Stimulated activated CD4-positive, alpha-beta T cell treated with anti-CD3 and anti-CD28 coated beads, Interleukin-1b, Interleukin-23, amount 100 ng/mL, for 1 hour (primary cell): ENCODE measurements around the gene KLHL3.

Experiments
- DNase-seq, 2 donors: peaks; one replicate each; pipeline ENCODE4 v3.0.0-alpha.2; 2020; ENCODE audit warnings: low read depth in 2 of 2

KLHL3 gene

GRCh38 chr5:137582218-137582617, 153.7 kb downstream of the KLHL3 start:
- DNase-seq = no peak

GRCh38 chr5:137581776-137582175, 154.1 kb downstream of the KLHL3 start:
- no peak for DNase-seq

GRCh38 chr5:137580030-137580429, 155.9 kb downstream of the KLHL3 start:
- DNase-seq = no peak

GRCh38 chr5:137575847-137576246, 160.0 kb downstream of the KLHL3 start:
- no peak for DNase-seq

- no peak for DNase-seq
These were observed 160.7 kb downstream of the KLHL3 start for GRCh38 chr5:137575211-137575610.

GRCh38 chr5:137573376-137573775, 162.5 kb downstream of the KLHL3 start:
- no peak for DNase-seq

- no peak for DNase-seq
These were observed 163.7 kb downstream of the KLHL3 start for GRCh38 chr5:137572042-137572695.

GRCh38 chr5:137570070-137570469, 165.8 kb downstream of the KLHL3 start:
- no peak for DNase-seq
